T-helper 17 cell (primary cell): ENCODE results near the gene NEDD4L. TPM values are rescaled to one million over a fixed set of nuclear protein-coding genes. Genes with fewer than 3 reads are reported as not detected.
"Not testable (repeated sequence)": the region's sequence is repeated elsewhere in the genome, so short reads cannot be mapped to it uniquely, and the experiment has no call there.

Experiments
- ATAC-seq: fragments of 150-1000 bp; cut with Tn5 transposase; 2 replicates; pipeline ENCODE4 v1.10.0; 2021; ENCODE audit warnings: mild to moderate bottlenecking, moderate library complexity
- DNase-seq, 3 donors: peaks; one replicate each; pipeline versions ENCODE4 v3.0.0 to v3.0.0-alpha.2; 2020 to 2021
- H3K9me3 ChIP-seq: one replicate; pipeline ENCODE4 v1.7.0; 2013; ENCODE audit warnings: low read length, mild to moderate bottlenecking; ENCODE audit not compliant: control insufficient read depth, poor library complexity, severe bottlenecking
- H3K27ac Mint-ChIP-seq: one replicate; pipeline ENCODE4 v1.8.0; 2022; ENCODE audit warnings: mild to moderate bottlenecking, moderate library complexity, mixed read lengths
- H3K27me3 Mint-ChIP-seq: one replicate; pipeline ENCODE4 v1.8.0; 2022; ENCODE audit warnings: mixed read lengths
- H3K36me3 Mint-ChIP-seq: one replicate; pipeline ENCODE4 v1.8.0; 2022; ENCODE audit warnings: low read depth, mixed read lengths
- H3K4me1 Mint-ChIP-seq: one replicate; pipeline ENCODE4 v1.8.0; 2022; ENCODE audit warnings: mild to moderate bottlenecking, mixed read lengths
- H3K4me3 Mint-ChIP-seq: one replicate; pipeline ENCODE4 v1.8.0; 2022; ENCODE audit warnings: mild to moderate bottlenecking, moderate library complexity, mixed read lengths
- total RNA-seq, 4 donors: library from RNA in 2 of 4; stranded (reverse) in 2 of 4; gene quantifications; one replicate each; pipeline ENCODE4 v1.2.3 and lab custom pipeline; 2022 to 2026

The NEDD4L gene
- total RNA-seq, 2 donors from 2014 or later: 9.8 to 22.4 TPM

GRCh38 chr18:58049000-58049688 is 5.1 kb downstream of the NEDD4L start:
- Mint-ChIP-seq H3K4me1 (peaks cover 12% of the 10 kb centered on the region), H3K27me3 (peaks cover 34% of the 10 kb centered on the region), H3K4me3 (no peak overlapping the region)

GRCh38 chr18:58050963-58051362 is 6.9 kb downstream of the NEDD4L start:
- peaks cover 25% of the 10 kb centered on the region for H3K27me3 Mint-ChIP-seq
- not testable (repeated sequence) for H3K4me1 Mint-ChIP-seq, H3K27ac Mint-ChIP-seq, H3K4me3 Mint-ChIP-seq, H3K9me3 ChIP-seq, DNase-seq, ATAC-seq, H3K36me3 Mint-ChIP-seq

More at GRCh38 chr18:58049000-58049688, 5.1 kb downstream of the NEDD4L start:
- ATAC-seq (no peak), DNase-seq (no peak)
- Mint-ChIP-seq H3K36me3 (peaks cover 3% of the 10 kb centered on the region), H3K27ac (no peak overlapping the region)
- H3K9me3 ChIP-seq: no peaks in the 10 kb centered on the region

- Mint-ChIP-seq H3K27ac (peak overlapping the region; percentile 14), H3K4me1 (peaks cover 2% of the 10 kb centered on the region), H3K4me3 (no peak overlapping the region), H3K36me3 (no peaks in the 10 kb centered on the region), H3K27me3 (peaks cover 20% of the 10 kb centered on the region)
- no peaks in the 10 kb centered on the region for H3K9me3 ChIP-seq
- DNase-seq (no peak), ATAC-seq (no peak)
These were observed 7.9 kb downstream of the NEDD4L start for GRCh38 chr18:58051765-58052460.

GRCh38 chr18:58052960-58053359 is 8.9 kb downstream of the NEDD4L start:
- no peaks in the 10 kb centered on the region for H3K9me3 ChIP-seq
- Mint-ChIP-seq H3K36me3 (no peaks in the 10 kb centered on the region), H3K27ac (no peak overlapping the region), H3K4me1 (peaks cover 2% of the 10 kb centered on the region), H3K27me3 (peaks cover 17% of the 10 kb centered on the region), H3K4me3 (no peak overlapping the region)
- ATAC-seq: no peak
- DNase-seq: no peak

GRCh38 chr18:58054041-58054781 is 10.2 kb downstream of the NEDD4L start:
- peaks cover 2% of the 10 kb centered on the region for H3K4me1 Mint-ChIP-seq

GRCh38 chr18:58055890-58056558 is 12.0 kb downstream of the NEDD4L start:
- Mint-ChIP-seq H3K27ac (no peak overlapping the region), H3K4me1 (peaks cover 2% of the 10 kb centered on the region), H3K36me3 (no peaks in the 10 kb centered on the region), H3K27me3 (peaks cover 23% of the 10 kb centered on the region), H3K4me3 (no peak overlapping the region)
- DNase-seq: no peak
- no peak for ATAC-seq
- no peaks in the 10 kb centered on the region for H3K9me3 ChIP-seq

More at GRCh38 chr18:58054041-58054781, 10.2 kb downstream of the NEDD4L start:
- peaks cover 21% of the 10 kb centered on the region for H3K27me3 Mint-ChIP-seq
- no peaks in the 10 kb centered on the region for H3K36me3 Mint-ChIP-seq
- H3K4me3 Mint-ChIP-seq: no peak overlapping the region
- no peaks in the 10 kb centered on the region for H3K9me3 ChIP-seq
- no peak overlapping the region for H3K27ac Mint-ChIP-seq
- no peak for ATAC-seq
- no peak for DNase-seq

GRCh38 chr18:58056852-58057251 is 12.8 kb downstream of the NEDD4L start:
- ATAC-seq (no peak), DNase-seq (no peak)
- no peak overlapping the region for H3K4me3 Mint-ChIP-seq
- H3K27me3 Mint-ChIP-seq: peaks cover 24% of the 10 kb centered on the region
- H3K9me3 ChIP-seq: no peaks in the 10 kb centered on the region
- no peak overlapping the region for H3K27ac Mint-ChIP-seq
- H3K36me3 Mint-ChIP-seq: no peaks in the 10 kb centered on the region
- H3K4me1 Mint-ChIP-seq: no peaks in the 10 kb centered on the region

- Mint-ChIP-seq H3K4me1 (no peaks in the 10 kb centered on the region), H3K27ac (no peak overlapping the region), H3K27me3 (peaks cover 30% of the 10 kb centered on the region), H3K36me3 (no peaks in the 10 kb centered on the region), H3K4me3 (no peak overlapping the region)
- no peak for DNase-seq
- ATAC-seq: no peak
- no peaks in the 10 kb centered on the region for H3K9me3 ChIP-seq
These were observed 13.4 kb downstream of the NEDD4L start for GRCh38 chr18:58057291-58057965.

GRCh38 chr18:58058720-58059119 is 14.7 kb downstream of the NEDD4L start:
- no peak overlapping the region for H3K27ac Mint-ChIP-seq
- H3K4me3 Mint-ChIP-seq: no peak overlapping the region
- no peaks in the 10 kb centered on the region for H3K4me1 Mint-ChIP-seq
- no peak for DNase-seq
- H3K9me3 ChIP-seq: no peaks in the 10 kb centered on the region
- no peak for ATAC-seq
- peaks cover 27% of the 10 kb centered on the region for H3K27me3 Mint-ChIP-seq
- no peaks in the 10 kb centered on the region for H3K36me3 Mint-ChIP-seq

- Mint-ChIP-seq H3K27me3 (peaks cover 34% of the 10 kb centered on the region), H3K4me1 (no peaks in the 10 kb centered on the region), H3K4me3 (no peak overlapping the region), H3K36me3 (no peaks in the 10 kb centered on the region), H3K27ac (no peak overlapping the region)
- H3K9me3 ChIP-seq: no peaks in the 10 kb centered on the region
- DNase-seq: no peak
- no peak for ATAC-seq
These were observed 16.2 kb downstream of the NEDD4L start for GRCh38 chr18:58060254-58060653.

GRCh38 chr18:58061349-58061748 is 17.3 kb downstream of the NEDD4L start:
- Mint-ChIP-seq H3K4me3 (no peak overlapping the region), H3K27me3 (peaks cover 37% of the 10 kb centered on the region), H3K27ac (no peak overlapping the region), H3K36me3 (no peaks in the 10 kb centered on the region), H3K4me1 (no peaks in the 10 kb centered on the region)
- no peaks in the 10 kb centered on the region for H3K9me3 ChIP-seq
- ATAC-seq (no peak), DNase-seq (no peak)

- Mint-ChIP-seq H3K36me3 (no peaks in the 10 kb centered on the region), H3K27me3 (peaks cover 42% of the 10 kb centered on the region), H3K4me3 (no peak overlapping the region), H3K4me1 (no peaks in the 10 kb centered on the region), H3K27ac (no peak overlapping the region)
- DNase-seq: no peak
- no peaks in the 10 kb centered on the region for H3K9me3 ChIP-seq
- no peak for ATAC-seq
These were observed 20.5 kb downstream of the NEDD4L start for GRCh38 chr18:58064406-58064998.
